Measurements from ENCODE around the gene SRMS.

Gene SRMS

GRCh38 chr20:63552481-63553249 is 5.1 kb upstream of the SRMS start:
- DNase-seq (ENCODE audit: low read depth) = no peak

- DNase-seq (ENCODE audit: low read depth) = no peak
Measured at GRCh38 chr20:63551068-63551467, 3.5 kb upstream of the SRMS start.

- no peak for DNase-seq (ENCODE audit: low read depth)
Measured at GRCh38 chr20:63549679-63550282, 2.2 kb upstream of the SRMS start.

GRCh38 chr20:63549019-63549418 is 1.5 kb upstream of the SRMS start:
- no peak for DNase-seq (ENCODE audit: low read depth)

GRCh38 chr20:63548542-63548941 is 993 bp upstream of the SRMS start:
- no peak for DNase-seq (ENCODE audit: low read depth)

- DNase-seq (ENCODE audit: low read depth) = no peak
Measured at GRCh38 chr20:63546956-63547724, 409 bp downstream of the SRMS start.

GRCh38 chr20:63546256-63546955 is 1.1 kb downstream of the SRMS start:
- DNase-seq (ENCODE audit: low read depth) = no peak

- DNase-seq (ENCODE audit: low read depth) = no peak
Measured at GRCh38 chr20:63545814-63546213, 1.7 kb downstream of the SRMS start.

- DNase-seq (ENCODE audit: low read depth) = no peak
Measured at GRCh38 chr20:63544958-63545516, 2.5 kb downstream of the SRMS start.

GRCh38 chr20:63544241-63544957 is 3.1 kb downstream of the SRMS start:
- no peak for DNase-seq (ENCODE audit: low read depth)

GRCh38 chr20:63543733-63544132 is 3.8 kb downstream of the SRMS start:
- no peak for DNase-seq (ENCODE audit: low read depth)

GRCh38 chr20:63543131-63543530 is 4.4 kb downstream of the SRMS start:
- DNase-seq (ENCODE audit: low read depth) = no peak

- no peak for DNase-seq (ENCODE audit: low read depth)
Measured at GRCh38 chr20:63542696-63543095, 4.9 kb downstream of the SRMS start.

GRCh38 chr20:63542031-63542559 is 5.5 kb downstream of the SRMS start:
- DNase-seq (ENCODE audit: low read depth) = no peak

GRCh38 chr20:63541371-63541770 is 6.2 kb downstream of the SRMS start:
- DNase-seq (ENCODE audit: low read depth) = no peak

GRCh38 chr20:63540417-63541186 is 6.9 kb downstream of the SRMS start:
- DNase-seq (ENCODE audit: low read depth) = no peak

GRCh38 chr20:63539441-63540370 is 7.8 kb downstream of the SRMS start:
- no peak for DNase-seq (ENCODE audit: low read depth)

- DNase-seq (ENCODE audit: low read depth) = no peak
Measured at GRCh38 chr20:63539092-63539430, 8.5 kb downstream of the SRMS start.
